CD4-positive, alpha-beta T cell treated with Interleukin-10 for 1 hour (primary cell): ENCODE results near the gene SOX18.

ENCODE experiments used
- DNase-seq: peaks from one replicate; pipeline ENCODE4 v3.0.0-alpha.2; 2020

The SOX18 gene

GRCh38 chr20:64067733-64068307, 18.4 kb upstream of the SOX18 start:
- no peak for DNase-seq

DNA sequence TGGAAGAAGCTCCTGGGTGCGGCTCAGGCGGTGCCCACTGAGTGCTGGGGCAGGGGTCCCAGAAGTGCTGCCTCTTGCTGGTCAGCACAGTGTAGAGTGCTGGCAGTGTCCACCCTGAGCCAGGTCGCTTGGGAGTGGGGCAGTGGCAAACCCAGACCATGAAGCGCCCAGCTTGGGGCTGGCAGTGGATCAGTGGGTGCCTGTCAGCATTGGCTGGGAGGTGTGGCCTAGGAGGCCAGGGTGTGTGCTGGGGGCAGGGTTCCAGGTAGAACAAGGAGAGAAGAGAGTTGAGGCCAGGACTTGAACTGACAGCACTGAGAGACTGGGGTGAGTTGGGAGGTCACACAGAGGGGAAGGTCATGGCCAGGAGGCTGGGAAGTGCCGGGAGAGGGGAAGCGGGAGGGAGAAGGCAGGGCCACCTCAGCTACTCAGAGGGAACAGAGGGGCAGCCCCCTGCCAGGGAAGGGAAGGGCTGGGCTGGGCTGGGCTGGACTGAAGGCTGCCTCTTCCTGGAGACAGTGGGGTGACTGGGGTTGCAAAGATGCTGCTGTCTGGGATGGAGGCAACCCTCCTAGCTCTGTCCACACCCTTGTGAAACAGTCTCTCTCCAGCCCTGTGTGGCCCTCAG, 17.7 kb upstream of the SOX18 start:
- no peak for DNase-seq

DNA sequence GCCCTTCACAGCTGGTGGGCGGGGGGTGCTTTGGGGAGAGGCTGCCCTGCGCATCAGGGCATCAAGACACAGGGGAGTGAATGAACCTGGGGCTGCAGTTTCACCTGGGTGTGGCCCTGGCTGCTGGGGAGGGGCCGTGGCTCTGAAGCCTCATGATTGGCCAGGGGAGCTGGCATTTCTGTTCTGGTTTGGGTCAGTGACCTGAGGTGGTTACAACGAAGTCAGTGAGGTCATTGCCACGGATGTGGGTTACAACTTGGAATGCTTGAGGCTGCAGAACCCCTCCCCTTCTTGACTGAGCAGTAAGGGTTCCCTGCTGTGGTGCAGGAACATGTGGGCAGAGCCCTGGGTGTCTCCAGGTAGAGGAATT, 16.5 kb upstream of the SOX18 start:
- peak; percentile 74 for DNase-seq

DNA sequence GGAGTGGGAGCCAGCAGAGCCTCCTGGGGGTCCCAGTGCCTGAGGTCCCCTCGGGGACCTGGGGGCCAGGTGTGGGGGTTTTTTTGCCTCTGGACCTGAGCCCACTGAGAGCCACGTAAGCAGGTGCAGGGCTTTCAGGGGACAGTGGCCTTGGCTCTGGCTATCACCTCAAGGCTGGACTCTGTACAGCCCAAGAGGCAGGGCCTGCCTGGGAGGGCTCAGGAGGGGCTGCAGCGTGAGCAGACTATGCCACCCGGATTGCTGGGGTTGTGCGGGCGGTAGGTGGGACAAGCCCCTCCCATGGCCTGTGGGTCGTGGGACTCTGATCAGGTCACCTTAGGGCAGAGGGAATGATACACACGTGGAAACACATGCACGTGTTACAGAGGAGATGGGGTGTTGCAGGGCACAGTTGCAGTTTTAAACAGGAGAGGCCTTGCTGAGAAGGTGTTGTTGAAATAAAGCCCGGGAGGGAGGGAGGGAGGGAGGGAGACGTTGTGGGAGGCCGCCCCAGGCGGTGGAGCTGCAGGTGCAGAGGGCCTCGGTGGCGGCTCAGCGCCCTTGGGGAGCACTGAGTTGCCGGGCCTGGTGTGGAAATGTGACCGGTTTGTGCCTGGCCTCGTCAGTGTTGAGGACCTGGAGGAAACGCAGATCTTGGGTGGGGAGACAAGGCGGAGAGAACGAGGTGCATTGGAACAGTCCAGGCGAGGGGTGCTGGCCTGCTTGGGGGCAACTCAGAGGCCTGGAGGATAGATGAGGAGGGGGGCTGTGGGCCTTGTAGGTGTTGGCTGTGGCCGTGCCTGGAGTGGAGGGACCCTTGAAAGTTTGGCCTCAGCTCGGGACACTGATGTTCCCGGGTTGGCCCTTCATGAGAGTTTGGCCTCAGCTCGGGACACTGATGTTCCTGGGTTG, 15.9 kb upstream of the SOX18 start:
- DNase-seq = no peak

DNA sequence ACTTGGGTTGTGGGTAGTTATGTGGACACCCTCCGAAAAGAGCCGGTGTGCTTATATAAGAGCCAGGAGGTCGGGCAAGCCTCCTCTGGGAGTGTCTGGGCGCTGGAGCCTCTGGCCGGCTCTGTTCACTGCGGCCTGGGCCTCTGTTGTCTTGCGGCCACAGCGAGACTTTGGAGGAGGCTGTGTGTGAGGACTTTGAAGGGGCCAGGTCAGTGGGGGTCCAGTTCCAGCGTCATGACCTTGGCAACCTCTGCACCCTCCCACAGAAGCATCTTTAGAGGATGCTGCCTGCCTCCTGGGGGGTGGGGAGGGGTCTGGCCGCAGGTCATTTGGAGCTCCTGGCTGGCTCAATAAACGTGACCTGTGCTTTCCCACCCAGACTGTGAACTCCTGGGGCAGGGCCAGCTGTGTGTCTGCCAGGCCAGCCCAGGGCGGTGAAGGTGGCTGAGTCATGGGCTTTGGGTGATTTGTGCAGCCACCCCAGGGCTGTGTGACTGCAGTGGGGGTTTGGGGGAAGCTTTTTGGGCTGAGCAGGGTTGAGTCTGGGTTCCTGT, 14.8 kb upstream of the SOX18 start:
- DNase-seq = no peak

DNA sequence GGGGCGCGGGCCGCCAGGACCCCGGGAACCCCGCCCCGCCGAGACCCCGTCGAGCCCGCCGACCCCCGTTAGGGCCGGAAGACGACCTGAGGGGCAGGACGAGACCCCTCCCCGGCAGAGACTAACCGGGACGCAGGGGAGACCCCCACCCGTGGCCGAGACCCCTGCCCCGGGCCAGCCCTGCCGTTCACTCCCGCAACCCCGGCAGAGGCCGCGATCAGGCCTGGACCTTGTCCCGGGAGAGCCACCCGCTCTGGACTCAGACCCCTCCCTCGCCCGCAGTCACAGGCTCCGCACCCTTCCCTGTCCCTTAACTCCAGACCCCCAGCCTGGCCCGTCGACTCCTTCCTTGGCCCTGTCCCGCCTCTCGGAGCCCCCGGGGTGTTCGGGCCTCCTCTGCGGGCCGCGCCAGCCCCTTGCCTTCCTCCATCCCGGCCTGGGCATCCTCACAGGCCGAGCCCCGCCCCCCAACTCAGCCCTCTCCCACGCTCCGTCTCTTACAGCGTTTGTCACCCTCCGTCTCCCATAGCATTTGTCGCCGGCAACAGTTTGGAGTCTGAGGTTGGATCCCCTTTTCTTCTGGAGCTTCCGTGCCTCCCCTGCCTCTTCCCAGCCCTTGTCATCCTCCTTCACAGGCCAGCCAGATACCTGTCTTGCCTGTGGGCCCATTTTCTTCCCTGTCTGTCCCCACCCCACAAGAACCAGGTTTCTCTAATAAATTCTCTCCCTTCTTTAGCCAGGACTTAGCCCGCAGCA, 14.1 kb upstream of the SOX18 start:
- no peak for DNase-seq

- DNase-seq = peak; percentile 94
Observed at GRCh38 chr20:64062596-64063388, 13.4 kb upstream of the SOX18 start, which contains the start of gene TCEA2. Gene TCEA2, plus strand, starts transcription at chr20:64063198. Its CDS starts 115 bp downstream, at chr20:64063313.

- no peak for DNase-seq
Observed at GRCh38 chr20:64062276-64062595, 12.8 kb upstream of the SOX18 start.

DNA sequence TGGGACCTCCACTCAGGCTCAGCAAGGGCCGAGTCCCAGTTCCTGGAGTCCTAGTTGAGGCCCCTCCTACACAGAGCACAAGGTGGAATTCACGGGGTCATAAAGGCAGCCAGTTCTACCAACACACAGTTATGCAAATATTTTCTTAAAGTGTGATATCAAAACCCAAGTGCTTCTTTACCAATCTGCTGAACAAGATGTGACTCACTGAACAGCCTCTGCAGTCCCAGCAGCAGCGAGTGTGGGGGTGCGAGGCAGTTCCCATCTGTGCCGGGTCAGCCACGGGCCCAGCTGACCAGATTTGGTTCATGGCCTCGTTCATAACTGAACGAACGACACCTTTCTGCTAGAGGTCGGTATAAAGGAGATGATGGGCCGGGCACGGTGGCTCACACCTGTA, 9.1 kb upstream of the SOX18 start:
- no peak for DNase-seq

GRCh38 chr20:64057628-64058498, 8.4 kb upstream of the SOX18 start:
- peak; percentile 80 for DNase-seq

DNA sequence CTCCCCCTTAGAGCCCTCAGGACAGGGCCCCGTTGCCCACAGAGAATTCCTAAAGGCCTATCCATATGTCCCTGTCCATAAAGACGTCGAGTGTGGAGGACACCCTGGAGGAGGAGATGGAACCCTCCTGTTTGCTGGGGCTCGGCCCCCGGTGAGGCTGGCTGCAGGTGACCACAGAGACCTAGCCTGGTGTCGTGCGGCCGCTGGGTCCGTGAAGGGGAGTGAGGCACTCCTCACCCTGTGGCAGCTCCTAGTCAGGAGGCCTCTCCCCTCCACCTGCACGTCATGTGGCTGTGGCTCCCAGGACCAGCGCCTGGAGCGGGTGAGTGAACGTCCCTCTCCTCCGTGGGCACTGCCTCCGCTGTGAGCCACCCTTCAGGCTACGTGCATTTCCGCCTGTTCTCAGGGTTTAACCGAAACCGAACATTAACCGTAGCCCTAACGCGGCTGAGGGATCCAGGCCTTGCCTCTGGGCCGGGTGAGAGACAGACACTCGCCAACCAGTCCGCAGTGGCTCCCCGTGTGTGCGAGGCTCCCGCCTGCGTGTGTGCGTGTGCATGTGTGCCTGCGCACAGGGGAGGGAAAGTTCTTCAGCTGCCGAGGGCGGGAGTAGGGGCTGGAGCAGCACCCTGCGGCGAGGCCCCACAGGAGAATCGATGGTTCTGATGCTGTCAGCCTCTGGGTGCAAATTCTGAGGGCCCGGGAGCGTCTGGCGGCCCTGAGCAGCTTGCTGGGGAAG, 7.6 kb upstream of the SOX18 start:
- no peak for DNase-seq

DNA sequence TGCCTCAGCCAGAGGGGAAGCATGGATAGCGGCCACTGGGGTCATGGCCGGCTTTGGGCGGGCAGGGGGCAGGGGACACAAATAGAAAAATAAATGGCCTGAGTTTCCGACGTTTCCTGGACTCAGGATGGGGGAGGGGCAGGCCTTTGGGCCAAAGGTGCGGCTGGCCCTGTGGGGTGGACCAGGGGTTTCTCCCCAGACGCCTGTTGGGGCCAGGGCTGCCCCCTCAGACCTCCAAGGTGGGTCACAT, 7.1 kb upstream of the SOX18 start:
- DNase-seq = no peak

GRCh38 chr20:64055893-64056638, 6.6 kb upstream of the SOX18 start:
- DNase-seq = no peak

GRCh38 chr20:64055396-64055892, 6.0 kb upstream of the SOX18 start:
- DNase-seq = no peak

GRCh38 chr20:64053841-64054661, 4.6 kb upstream of the SOX18 start:
- DNase-seq = no peak

DNA sequence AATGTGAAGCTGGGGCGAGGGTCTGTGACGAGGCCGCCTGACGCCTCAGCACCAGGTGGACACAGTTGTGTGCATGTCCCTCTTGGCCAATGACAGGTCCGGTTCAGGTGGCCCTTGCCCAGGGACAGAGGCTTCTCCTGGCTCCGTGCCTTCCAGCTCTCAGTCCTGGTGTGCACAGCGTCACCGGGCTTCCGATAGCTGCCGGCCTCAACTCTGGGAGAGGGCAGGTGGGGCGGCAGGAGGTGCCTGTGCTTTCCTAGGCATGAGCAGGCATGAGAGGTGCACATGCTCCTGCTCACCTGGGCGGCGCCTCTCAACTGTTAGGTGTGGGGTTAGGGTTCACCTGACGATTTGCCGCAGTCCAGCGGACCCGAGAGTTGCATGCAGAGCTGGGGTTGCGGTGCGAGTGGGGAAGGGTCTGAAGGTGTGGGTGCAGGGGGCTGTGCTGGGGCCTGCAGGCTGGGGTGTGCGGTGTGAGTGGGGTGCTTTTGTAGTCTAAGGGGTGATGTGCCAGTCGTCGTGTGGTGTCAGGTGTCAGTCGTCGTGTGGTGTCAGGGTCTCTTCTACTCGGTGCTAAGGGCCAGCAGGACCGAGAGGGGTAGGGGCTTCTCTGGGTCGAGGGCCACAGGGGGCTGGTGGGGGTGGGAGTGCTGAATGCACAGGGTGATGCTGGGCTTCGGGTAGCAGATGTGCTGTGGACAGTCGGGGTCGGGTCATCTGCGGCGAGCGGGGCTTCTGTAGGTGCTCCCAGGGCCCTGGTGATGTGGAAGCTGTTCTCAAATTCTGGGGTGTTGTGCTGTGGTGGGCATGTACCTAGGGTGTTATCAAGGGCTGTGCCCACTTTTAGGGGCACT, 3.8 kb upstream of the SOX18 start:
- DNase-seq = no peak

DNA sequence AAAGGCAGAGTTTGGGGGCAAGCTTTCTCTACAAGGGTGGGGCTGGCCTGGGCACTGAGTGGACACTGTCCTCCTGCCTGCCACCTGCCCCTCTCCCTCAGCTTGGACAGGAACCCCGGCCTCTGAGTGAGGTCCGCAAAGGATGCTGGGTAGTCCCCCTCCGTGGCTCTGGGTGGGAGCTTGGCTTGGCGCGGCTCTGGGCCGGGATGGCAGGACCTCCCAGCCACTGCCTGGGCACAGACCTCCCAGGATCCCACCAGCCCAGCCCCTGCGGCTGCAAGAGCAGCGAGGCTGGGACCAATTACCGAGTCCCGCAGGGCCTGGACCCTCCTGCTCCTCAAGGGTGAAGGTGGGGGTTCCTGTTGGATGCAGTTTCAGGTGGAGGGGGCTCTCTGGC, 2.9 kb upstream of the SOX18 start:
- no peak for DNase-seq
